Measurements from ENCODE around the gene SLC16A12.
"Not testable (repeated sequence)": the region's sequence is repeated elsewhere in the genome, so short reads cannot be mapped to it uniquely, and the experiment has no call there.

The SLC16A12 gene

GRCh38 chr10:89468191-89468965 is 67.0 kb downstream of the SLC16A12 start:
- DNase-seq: no peak

GRCh38 chr10:89466599-89467035 is 68.8 kb downstream of the SLC16A12 start:
- DNase-seq: no peak

- DNase-seq: no peak
Measured at GRCh38 chr10:89465196-89465595, 70.2 kb downstream of the SLC16A12 start.

GRCh38 chr10:89463846-89464537 is 71.4 kb downstream of the SLC16A12 start:
- DNase-seq: no peak

- no peak for DNase-seq
Measured at GRCh38 chr10:89458784-89459183, 76.6 kb downstream of the SLC16A12 start.

- no peak for DNase-seq
Measured at GRCh38 chr10:89458291-89458690, 77.1 kb downstream of the SLC16A12 start.

GRCh38 chr10:89454561-89455347 is 80.6 kb downstream of the SLC16A12 start:
- DNase-seq: no peak

- DNase-seq: no peak
Measured at GRCh38 chr10:89452193-89452592, 83.2 kb downstream of the SLC16A12 start.

GRCh38 chr10:89450901-89451300 is 84.5 kb downstream of the SLC16A12 start:
- no peak for DNase-seq

- DNase-seq: not testable (repeated sequence)
Measured at GRCh38 chr10:89444819-89445218, 90.6 kb downstream of the SLC16A12 start.

GRCh38 chr10:89442289-89442688 is 93.1 kb downstream of the SLC16A12 start:
- no peak for DNase-seq

GRCh38 chr10:89440226-89441009 is 95.0 kb downstream of the SLC16A12 start:
- DNase-seq: no peak

- DNase-seq: no peak
Measured at GRCh38 chr10:89438525-89438924, 96.9 kb downstream of the SLC16A12 start.

GRCh38 chr10:89431977-89432376 is 103.4 kb downstream of the SLC16A12 start:
- DNase-seq: no peak

- no peak for DNase-seq
Measured at GRCh38 chr10:89428877-89429276, 106.5 kb downstream of the SLC16A12 start.

- DNase-seq: no peak
Measured at GRCh38 chr10:89427629-89428028, 107.8 kb downstream of the SLC16A12 start.

GRCh38 chr10:89426230-89426868 is 109.0 kb downstream of the SLC16A12 start:
- DNase-seq: no peak

- DNase-seq: no peak
Measured at GRCh38 chr10:89425000-89425399, 110.4 kb downstream of the SLC16A12 start.

- no peak for DNase-seq
Measured at GRCh38 chr10:89421018-89421476, 114.3 kb downstream of the SLC16A12 start.

- no peak for DNase-seq
Measured at GRCh38 chr10:89419548-89419947, 115.8 kb downstream of the SLC16A12 start.

- no peak for DNase-seq
Measured at GRCh38 chr10:89416465-89416864, 118.9 kb downstream of the SLC16A12 start.

Data from stimulated activated CD4-positive, alpha-beta T cell treated with anti-CD3 and anti-CD28 coated beads, Interleukin-2, amount 100 ng/mL, for 48 hours (primary cell).